Mesothelial cell of epicardium (in vitro differentiated cells): ENCODE results near the gene ARHGEF28. TPM values are rescaled to one million over a fixed set of nuclear protein-coding genes. Genes with fewer than 3 reads are reported as not detected.

Experiments used
- DNase-seq, 2 experiments: peaks; one replicate each; pipeline ENCODE4 v3.0.0; 2021; ENCODE audit warnings: low spot score in 2 of 2; ENCODE audit not compliant: unreplicated experiment in 2 of 2
- H3K27ac Mint-ChIP-seq: 2 replicates; pipeline ENCODE4 v1.8.0; 2021; ENCODE audit warnings: mixed read lengths
- H3K27me3 Mint-ChIP-seq: 2 replicates; pipeline ENCODE4 v1.8.0; 2021; ENCODE audit warnings: low read depth, mixed read lengths
- H3K36me3 Mint-ChIP-seq: 2 replicates; pipeline ENCODE4 v1.8.0; 2021; ENCODE audit warnings: mixed read lengths
- H3K4me1 Mint-ChIP-seq: 2 replicates; pipeline ENCODE4 v1.8.0; 2021; ENCODE audit warnings: mixed read lengths
- H3K4me3 Mint-ChIP-seq: 2 replicates; pipeline ENCODE4 v1.8.0; 2021; ENCODE audit warnings: mild to moderate bottlenecking, moderate library complexity, mixed read lengths
- H3K9me3 Mint-ChIP-seq: 2 replicates; pipeline ENCODE4 v1.8.0; 2021; ENCODE audit warnings: mixed read lengths
- CTCF ChIP-seq: fragments of 200-600 bp; sonication (generic); IDR thresholded peaks from one replicate; pipeline ENCODE4 v1.5.0; 2021; ENCODE audit warnings: antibody characterized with exemption; ENCODE audit not compliant: unreplicated experiment
- total RNA-seq: library from RNA; stranded (reverse); gene quantifications from 3 replicates; pipeline ENCODE4 v1.2.1, GENCODE V29; 2021

Gene ARHGEF28
- total RNA-seq, 1 donor from 2014 or later = 0.40 TPM

- Mint-ChIP-seq H3K36me3 (peaks cover 3% of the 10 kb centered on the region), H3K4me1 (no peaks in the 10 kb centered on the region)
- no peak for TF ChIP-seq CTCF
Observed at GRCh38 chr5:73706963-73707362, 81.0 kb downstream of the ARHGEF28 start.

GRCh38 chr5:73709536-73710129, 83.6 kb downstream of the ARHGEF28 start:
- Mint-ChIP-seq H3K4me3 (no peak overlapping the region), H3K27me3 (peaks cover 37% of the 10 kb centered on the region), H3K4me1 (no peaks in the 10 kb centered on the region), H3K27ac (no peak overlapping the region), H3K36me3 (peaks cover 3% of the 10 kb centered on the region), H3K9me3 (peaks cover 16% of the 10 kb centered on the region)
- no peak for TF ChIP-seq CTCF
- DNase-seq = no peak

More at GRCh38 chr5:73706963-73707362, 81.0 kb downstream of the ARHGEF28 start:
- Mint-ChIP-seq H3K9me3 (peaks cover 16% of the 10 kb centered on the region), H3K4me3 (no peak overlapping the region), H3K27me3 (peaks cover 32% of the 10 kb centered on the region), H3K27ac (no peak overlapping the region)
- no peak for DNase-seq

GRCh38 chr5:73716284-73716808, 90.3 kb downstream of the ARHGEF28 start:
- Mint-ChIP-seq H3K36me3 (no peaks in the 10 kb centered on the region), H3K27me3 (peaks cover 41% of the 10 kb centered on the region), H3K4me1 (peaks cover 12% of the 10 kb centered on the region), H3K4me3 (no peak overlapping the region), H3K27ac (no peak overlapping the region), H3K9me3 (no peaks in the 10 kb centered on the region)
- no peak for DNase-seq
- no peak for TF ChIP-seq CTCF

GRCh38 chr5:73718762-73719161, 92.8 kb downstream of the ARHGEF28 start:
- DNase-seq = no peak
- H3K4me1 Mint-ChIP-seq = peaks cover 23% of the 10 kb centered on the region
- no peak for TF ChIP-seq CTCF
- no peaks in the 10 kb centered on the region for H3K36me3 Mint-ChIP-seq
- H3K27me3 Mint-ChIP-seq = peaks cover 24% of the 10 kb centered on the region
- H3K27ac Mint-ChIP-seq = no peak overlapping the region
- no peak overlapping the region for H3K4me3 Mint-ChIP-seq
- H3K9me3 Mint-ChIP-seq = no peaks in the 10 kb centered on the region

- no peak overlapping the region for H3K27ac Mint-ChIP-seq
- no peak for TF ChIP-seq CTCF
- DNase-seq = no peak
- H3K27me3 Mint-ChIP-seq = peaks cover 22% of the 10 kb centered on the region
- peaks cover 23% of the 10 kb centered on the region for H3K4me1 Mint-ChIP-seq
- no peaks in the 10 kb centered on the region for H3K36me3 Mint-ChIP-seq
- H3K9me3 Mint-ChIP-seq = no peaks in the 10 kb centered on the region
- H3K4me3 Mint-ChIP-seq = no peak overlapping the region
Observed at GRCh38 chr5:73719632-73720031, 93.6 kb downstream of the ARHGEF28 start.
